Measurements from ENCODE around the gene RAI2. TPM values are rescaled to one million over a fixed set of nuclear protein-coding genes. Genes with fewer than 3 reads are reported as not detected.

Gene RAI2
- total RNA-seq, 2 donors from 2014 or later: 4.9 to 8.6 TPM

DNA sequence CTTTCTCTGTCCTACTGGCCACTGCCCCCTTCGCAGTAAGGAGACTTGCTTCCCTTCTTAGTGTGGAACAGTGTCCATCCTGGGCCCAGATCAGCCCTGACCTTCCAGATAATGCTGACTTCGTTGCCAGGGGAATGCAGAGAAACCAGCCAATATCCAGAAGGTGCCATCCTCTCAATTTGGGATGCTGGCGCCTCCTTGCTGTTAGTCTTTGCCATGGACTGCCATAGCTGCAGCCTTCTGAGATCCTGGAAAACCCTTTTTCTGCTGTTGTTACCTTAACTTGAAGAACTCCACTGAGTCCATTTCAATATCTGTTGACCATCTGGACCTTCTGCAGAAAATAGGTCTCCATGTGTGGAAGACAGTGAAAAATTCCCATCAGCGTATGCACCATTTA, 21.8 kb downstream of the RAI2 start:
- intact Hi-C loops (cut with DNase I): no loop called here
- no peak for TF ChIP-seq POLR2A (IDR thresholded peaks at IDR 0.05)
- TF ChIP-seq, protein P1, sequence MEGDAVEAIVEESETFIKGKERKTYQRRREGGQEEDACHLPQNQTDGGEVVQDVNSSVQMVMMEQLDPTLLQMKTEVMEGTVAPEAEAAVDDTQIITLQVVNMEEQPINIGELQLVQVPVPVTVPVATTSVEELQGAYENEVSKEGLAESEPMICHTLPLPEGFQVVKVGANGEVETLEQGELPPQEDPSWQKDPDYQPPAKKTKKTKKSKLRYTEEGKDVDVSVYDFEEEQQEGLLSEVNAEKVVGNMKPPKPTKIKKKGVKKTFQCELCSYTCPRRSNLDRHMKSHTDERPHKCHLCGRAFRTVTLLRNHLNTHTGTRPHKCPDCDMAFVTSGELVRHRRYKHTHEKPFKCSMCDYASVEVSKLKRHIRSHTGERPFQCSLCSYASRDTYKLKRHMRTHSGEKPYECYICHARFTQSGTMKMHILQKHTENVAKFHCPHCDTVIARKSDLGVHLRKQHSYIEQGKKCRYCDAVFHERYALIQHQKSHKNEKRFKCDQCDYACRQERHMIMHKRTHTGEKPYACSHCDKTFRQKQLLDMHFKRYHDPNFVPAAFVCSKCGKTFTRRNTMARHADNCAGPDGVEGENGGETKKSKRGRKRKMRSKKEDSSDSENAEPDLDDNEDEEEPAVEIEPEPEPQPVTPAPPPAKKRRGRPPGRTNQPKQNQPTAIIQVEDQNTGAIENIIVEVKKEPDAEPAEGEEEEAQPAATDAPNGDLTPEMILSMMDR (IDR thresholded peaks at IDR 0.05): no peak
- no peaks in the 10 kb centered on the region for H3K9me3 ChIP-seq
- H3K4me3 ChIP-seq: no peak overlapping the region
- no peak overlapping the region for H3K27ac ChIP-seq
- DNase-seq (no peak), ATAC-seq (no peak)
- H3K36me3 ChIP-seq (replicated peaks in 1 of 2; ENCODE audit: insufficient read depth in 1 of 2, low read depth in 2 of 2): no peaks in the 10 kb centered on the region
- H3K4me1 ChIP-seq: peaks cover 5% of the 10 kb centered on the region
- 80 to 95% methylated on average over 2 to 4 of the region's 4 CpGs for WGBS, 2 donors
- H3K27me3 ChIP-seq: no peaks in the 10 kb centered on the region

DNA sequence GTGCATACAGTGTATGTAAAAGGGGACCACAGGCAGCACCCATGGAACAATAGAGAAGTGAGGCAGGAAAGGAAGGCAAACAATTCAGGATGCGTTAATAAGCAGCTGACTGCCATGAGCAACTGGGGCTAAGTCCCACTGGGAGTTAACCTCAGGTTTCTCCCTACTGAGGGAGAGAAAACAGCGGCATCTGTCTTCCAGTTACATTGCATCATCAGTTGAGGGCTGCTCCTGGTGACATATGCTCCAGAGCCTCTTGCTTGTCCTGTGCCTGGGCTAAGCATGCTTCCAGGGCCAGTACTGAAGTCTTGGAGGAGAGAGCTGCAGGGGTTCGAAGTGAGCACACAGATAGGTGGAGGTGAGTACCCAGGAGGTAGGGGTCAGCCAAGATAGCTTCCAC, 24.3 kb downstream of the RAI2 start:
- Histone ChIP-seq H3K27me3 (no peaks in the 10 kb centered on the region), H3K4me1 (no peaks in the 10 kb centered on the region), H3K36me3 (replicated peaks in 1 of 2; ENCODE audit: insufficient read depth in 1 of 2, low read depth in 2 of 2) (no peaks in the 10 kb centered on the region), H3K9me3 (no peaks in the 10 kb centered on the region), H3K4me3 (no peak overlapping the region), H3K27ac (no peak overlapping the region)
- TF ChIP-seq, protein P1 (IDR thresholded peaks at IDR 0.05): no peak
- TF ChIP-seq POLR2A (IDR thresholded peaks at IDR 0.05): no peak
- intact Hi-C loops (cut with DNase I): no loop called here
- DNase-seq (no peak), ATAC-seq (no peak)
- 80 to 92% methylated on average over 2 to 3 of the region's 3 CpGs for WGBS, 2 donors

DNA sequence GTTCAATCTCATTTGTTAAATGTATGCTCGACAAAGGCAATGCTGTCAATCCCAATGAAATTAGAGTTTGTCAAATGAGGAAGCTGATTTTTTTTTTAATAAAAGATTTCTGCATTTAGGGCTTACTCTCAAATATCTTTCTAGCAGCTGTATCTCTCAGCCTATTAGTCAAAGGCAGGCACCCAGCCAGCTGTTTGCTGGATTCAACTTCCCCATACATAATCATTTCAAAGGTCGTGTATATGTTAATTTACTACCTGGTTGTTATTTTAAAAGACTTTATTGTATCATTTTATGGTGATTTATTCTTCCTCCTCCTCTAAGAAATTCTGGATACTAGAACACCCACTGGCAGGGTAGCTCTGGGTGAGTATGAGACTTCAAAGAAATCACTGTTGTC, 27.1 kb downstream of the RAI2 start:
- intact Hi-C loops (cut with DNase I): no loop called here
- Histone ChIP-seq H3K27me3 (no peaks in the 10 kb centered on the region), H3K4me3 (no peak overlapping the region), H3K36me3 (replicated peaks in 1 of 2; ENCODE audit: insufficient read depth in 1 of 2, low read depth in 2 of 2) (no peaks in the 10 kb centered on the region), H3K27ac (no peak overlapping the region), H3K4me1 (no peaks in the 10 kb centered on the region), H3K9me3 (no peaks in the 10 kb centered on the region)
- DNase-seq (no peak), ATAC-seq (no peak)
- 30 to 45% methylated on average over 2 of the region's 2 CpGs for WGBS, 2 donors
- TF ChIP-seq, protein P1 (IDR thresholded peaks at IDR 0.05): no peak
- TF ChIP-seq POLR2A (IDR thresholded peaks at IDR 0.05): no peak

DNA sequence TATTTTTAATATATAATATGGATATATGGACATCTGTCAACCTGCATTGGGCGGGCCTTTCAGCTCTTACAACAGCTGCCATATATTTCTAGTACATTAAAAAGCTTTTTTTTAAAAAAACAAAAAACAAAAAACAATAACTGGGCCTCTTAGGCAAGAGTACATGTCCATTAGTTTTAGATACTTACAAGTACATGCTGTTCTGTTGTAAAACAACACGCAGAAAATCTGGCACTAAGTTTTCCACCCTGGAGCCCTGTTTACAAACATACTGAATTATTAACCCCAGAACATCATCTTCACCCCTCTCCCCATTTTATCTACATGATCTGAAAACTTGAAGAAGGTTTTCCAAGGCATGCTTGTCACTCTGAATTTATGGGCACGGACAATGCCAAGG, 29.8 kb downstream of the RAI2 start:
- Histone ChIP-seq H3K4me1 (no peaks in the 10 kb centered on the region), H3K27me3 (no peaks in the 10 kb centered on the region), H3K9me3 (no peaks in the 10 kb centered on the region), H3K36me3 (replicated peaks in 1 of 2; ENCODE audit: insufficient read depth in 1 of 2, low read depth in 2 of 2) (no peaks in the 10 kb centered on the region), H3K4me3 (no peak overlapping the region), H3K27ac (no peak overlapping the region)
- TF ChIP-seq, protein P1 (IDR thresholded peaks at IDR 0.05): no peak
- TF ChIP-seq POLR2A (IDR thresholded peaks at IDR 0.05): no peak
- ATAC-seq: no peak
- intact Hi-C loops (cut with DNase I): no loop called here
- no peak for DNase-seq
- 69 to 81% methylated on average over 3 of the region's 3 CpGs for WGBS, 2 donors

DNA sequence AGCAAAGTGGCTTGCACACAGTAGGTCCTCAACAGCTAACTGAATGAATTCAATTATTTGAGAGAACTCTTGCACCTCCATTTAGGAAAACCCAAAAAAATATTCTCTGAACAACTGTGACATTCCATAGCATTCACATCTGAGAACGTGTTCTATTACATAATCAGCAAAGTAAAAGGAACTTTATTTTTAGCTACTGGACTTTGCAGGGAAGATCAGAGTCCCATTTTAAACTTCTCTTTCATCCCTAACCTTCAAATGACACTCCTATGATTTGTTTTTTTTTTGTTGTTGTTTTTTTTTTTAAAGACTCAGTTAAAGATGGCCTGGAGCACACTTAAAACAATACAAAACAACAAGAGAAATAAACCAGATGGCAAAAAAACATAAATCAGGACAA, 30.9 kb downstream of the RAI2 start:
- TF ChIP-seq, protein P1 (IDR thresholded peaks at IDR 0.05): no peak
- no peak for TF ChIP-seq POLR2A (IDR thresholded peaks at IDR 0.05)
- Histone ChIP-seq H3K4me3 (no peak overlapping the region), H3K27ac (no peak overlapping the region), H3K27me3 (no peaks in the 10 kb centered on the region), H3K9me3 (no peaks in the 10 kb centered on the region), H3K4me1 (no peaks in the 10 kb centered on the region), H3K36me3 (replicated peaks in 1 of 2; ENCODE audit: insufficient read depth in 1 of 2, low read depth in 2 of 2) (no peaks in the 10 kb centered on the region)
- WGBS, 2 donors: 14 to 25% methylated on average over 1 of the region's 1 CpG
- ATAC-seq (no peak), DNase-seq (no peak)
- intact Hi-C loops (cut with DNase I): no loop called here
